PC-3 (cell line): ENCODE data around the gene YIF1A. TPM values are rescaled to one million over a fixed set of nuclear protein-coding genes. Genes with fewer than 3 reads are reported as not detected.

Experiments
- ATAC-seq: fragments of 200-7000 bp; cut with Tn5 transposase; 2 replicates; pipeline ENCODE4 v1.9.1; 2020; ENCODE audit warnings: mild to moderate bottlenecking, moderate library complexity
- BruUV-seq: library from RNA; stranded (reverse); fragments of 400-500 nt; replicated peaks from 2 replicates; lab custom pipeline; 2021; lab: Mats Ljungman, UMichigan
- CTCF ChIA-PET: fragments of 300-600 bp; sonication (Branson Sonifier 250); formaldehyde crosslinking; loops from one replicate; lab custom pipeline; 2022; ENCODE audit warnings: antibody characterized with exemption; lab: Charles Lee
- POLR2A ChIA-PET: fragments of 300-600 bp; sonication (Branson Sonifier 250); formaldehyde crosslinking; loops from one replicate; lab custom pipeline; 2022; ENCODE audit warnings: antibody characterized with exemption; ENCODE audit not compliant: unreplicated experiment; lab: Charles Lee
- DNase-seq: peaks from one replicate; pipeline ENCODE4 v3.0.0-alpha.2; 2015
- H2AFZ ChIP-seq: fragments of 300-600 bp; sonication (generic); 2 replicates; pipeline ENCODE4 v1.6.0; 2016; ENCODE audit warnings: antibody characterized with exemption, low read length
- H3F3A ChIP-seq: fragments of 300-600 bp; sonication (generic); one replicate; pipeline ENCODE4 v1.6.0; 2017; ENCODE audit warnings: antibody characterized with exemption, low read length, control low read depth, mild to moderate bottlenecking; ENCODE audit not compliant: unreplicated experiment
- H3K27ac ChIP-seq: fragments of 300-600 bp; sonication (generic); 2 replicates; pipeline ENCODE4 v1.5.1; 2016; ENCODE audit warnings: mild to moderate bottlenecking, low read length
- H3K27me3 ChIP-seq: fragments of 300-600 bp; sonication (generic); 2 replicates; pipeline ENCODE4 v1.6.1; 2016; ENCODE audit warnings: low read length, mixed read lengths
- H3K36me3 ChIP-seq: fragments of 300-600 bp; sonication (generic); 2 replicates; pipeline ENCODE4 v1.6.1; 2016; ENCODE audit warnings: low read depth, mixed run types, low read length, mixed read lengths
- H3K4me1 ChIP-seq: fragments of 300-600 bp; sonication (generic); 2 replicates; pipeline ENCODE4 v1.5.1; 2016; ENCODE audit warnings: low read length; ENCODE audit not compliant: insufficient read depth
- H3K4me2 ChIP-seq: fragments of 300-600 bp; sonication (generic); 2 replicates; pipeline ENCODE4 v1.6.0; 2016; ENCODE audit warnings: low read length
- H3K4me3 ChIP-seq: fragments of 300-600 bp; sonication (generic); 2 replicates; pipeline ENCODE4 v1.5.1; 2016; ENCODE audit warnings: mild to moderate bottlenecking, low read length, mixed read lengths
- H3K79me2 ChIP-seq: fragments of 300-600 bp; sonication (generic); 2 replicates; pipeline ENCODE4 v1.6.1; 2017; ENCODE audit warnings: low read length, mixed read lengths
- H3K9ac ChIP-seq: fragments of 300-600 bp; sonication (generic); 2 replicates; pipeline ENCODE4 v1.6.0; 2016; ENCODE audit warnings: mild to moderate bottlenecking, low read length
- H3K9me2 ChIP-seq: fragments of 300-600 bp; sonication (generic); replicated peaks from 2 replicates; pipeline ENCODE4 v1.6.1; 2016; ENCODE audit warnings: mixed run types, low read length, mixed read lengths
- H3K9me3 ChIP-seq: fragments of 300-600 bp; sonication (generic); 2 replicates; pipeline ENCODE4 v1.6.1; 2016; ENCODE audit warnings: low read length, mixed read lengths
- H4K20me1 ChIP-seq: fragments of 300-600 bp; sonication (generic); 2 replicates; pipeline ENCODE4 v1.6.1; 2016; ENCODE audit warnings: low read length, mixed read lengths
- CTCF ChIP-seq: fragments of 300-600 bp; sonication (generic); conservative IDR thresholded peaks from 2 replicates; pipeline ENCODE4 v1.5.1; 2017; ENCODE audit warnings: antibody characterized with exemption, low read depth, mild to moderate bottlenecking, low read length
- EZH2 ChIP-seq: fragments of 300-600 bp; sonication (generic); IDR thresholded peaks from one replicate; pipeline ENCODE4 v1.6.1; 2017; ENCODE audit warnings: antibody characterized with exemption, mild to moderate bottlenecking, low read length; ENCODE audit not compliant: unreplicated experiment
- EZH2phosphoT487 ChIP-seq: fragments of 300-600 bp; sonication (generic); IDR thresholded peaks from 2 replicates; pipeline ENCODE4 v1.6.1; 2018; ENCODE audit warnings: mild to moderate bottlenecking, antibody characterized with exemption, low read length, borderline replicate concordance
- intact Hi-C: fragments of 100-400 bp; cut with micrococcal nuclease; formaldehyde crosslinking; loops from 2 replicates; pipeline ENCODE4 v1.9.0; 2023
- total RNA-seq: library from RNA; depleted of rRNA; stranded (reverse); fragments of >200 nt; gene quantifications from 2 replicates; pipeline ENCODE4 v1.2.3, GENCODE V29; 2014

The YIF1A gene
- total RNA-seq, 1 experiment from 2014 or later, result 236 TPM

- no peak overlapping the region for H2AFZ ChIP-seq
- no peak overlapping the region for H3K27ac ChIP-seq
These were observed 28.4 kb upstream of the YIF1A start for GRCh38 chr11:66317322-66317722.

GRCh38 chr11:66316849-66317251 is 27.9 kb upstream of the YIF1A start, which contains the start of gene CD248:
TSS of gene CD248 (minus strand) at chr11:66317044. CDS start at chr11:66317027, 17 bp downstream.
- CTCF ChIA-PET, result no interaction called here
- no peak within 1 kb of the TSS for H3K4me2 ChIP-seq
- peaks cover 5% of the 10 kb centered on the region for H3K4me1 ChIP-seq
- DNase-seq (no peak), ATAC-seq (no peak)
- H3K27me3 ChIP-seq, result no peaks in the 10 kb centered on the region
- no peaks in the 10 kb centered on the region for H3K36me3 ChIP-seq
- no TSS peak for BruUV-seq
- intact Hi-C loops, result no loop called here
- no peak within 1 kb of the TSS for H3K4me3 ChIP-seq
- H3K9me3 ChIP-seq, result no peaks in the 10 kb centered on the region
- no peak for TF ChIP-seq EZH2
- TF ChIP-seq EZH2phosphoT487, result no peak
- TF ChIP-seq CTCF, result no peak
- H3K9me2 ChIP-seq, result no peaks in the 10 kb centered on the region
- H2AFZ ChIP-seq, result no peak within 1 kb of the TSS
- no peaks in the 10 kb centered on the region for H3K79me2 ChIP-seq
- H3F3A ChIP-seq, result no peaks in the 10 kb centered on the region
- no peaks in the 10 kb centered on the region for H4K20me1 ChIP-seq
- H3K9ac ChIP-seq, result no peak within 1 kb of the TSS
- POLR2A ChIA-PET, result no interaction called here
- H3K27ac ChIP-seq, result no peak within 1 kb of the TSS

More at GRCh38 chr11:66317322-66317722, 28.4 kb upstream of the YIF1A start:
- BruUV-seq, result no TSS peak
- H3K9ac ChIP-seq, result no peak overlapping the region
- H3K9me3 ChIP-seq, result no peaks in the 10 kb centered on the region
- H3K4me1 ChIP-seq, result peaks cover 5% of the 10 kb centered on the region
- H3K79me2 ChIP-seq, result no peaks in the 10 kb centered on the region
- H3K9me2 ChIP-seq, result no peaks in the 10 kb centered on the region
- intact Hi-C loops, result no loop called here
- no peak for DNase-seq
- no peaks in the 10 kb centered on the region for H3K36me3 ChIP-seq
- CTCF ChIA-PET, result interaction anchor here (0.6 kb wide), 2 partner anchors 15 to 255 kb away, joined by 4 to 11 read pairs; no protein-coding TSS in a partner anchor
- H4K20me1 ChIP-seq, result no peaks in the 10 kb centered on the region
- no peak overlapping the region for H3K4me3 ChIP-seq
- no peaks in the 10 kb centered on the region for H3F3A ChIP-seq
- H3K4me2 ChIP-seq, result no peak overlapping the region
- POLR2A ChIA-PET, result no interaction called here
- TF ChIP-seq CTCF (no peak), EZH2 (no peak), EZH2phosphoT487 (no peak)
- H3K27me3 ChIP-seq, result no peaks in the 10 kb centered on the region
- no peak for ATAC-seq

GRCh38 chr11:66315921-66316811 is 27.2 kb upstream of the YIF1A start:
- no peaks in the 10 kb centered on the region for H3K9me2 ChIP-seq
- no peak overlapping the region for H2AFZ ChIP-seq
- intact Hi-C loops, result no loop called here
- TF ChIP-seq EZH2phosphoT487, result no peak
- no peak for TF ChIP-seq CTCF
- no peak for TF ChIP-seq EZH2
- H3K79me2 ChIP-seq, result no peaks in the 10 kb centered on the region
- CTCF ChIA-PET, result no interaction called here
- no peak overlapping the region for H3K9ac ChIP-seq
- no peak overlapping the region for H3K4me3 ChIP-seq
- H3K4me2 ChIP-seq, result no peak overlapping the region
- H3K36me3 ChIP-seq, result no peaks in the 10 kb centered on the region
- no TSS peak for BruUV-seq
- H3K9me3 ChIP-seq, result no peaks in the 10 kb centered on the region
- no peaks in the 10 kb centered on the region for H3F3A ChIP-seq
- no peak overlapping the region for H3K27ac ChIP-seq
- no peaks in the 10 kb centered on the region for H4K20me1 ChIP-seq
- DNase-seq (no peak), ATAC-seq (no peak)
- peaks cover 5% of the 10 kb centered on the region for H3K4me1 ChIP-seq
- H3K27me3 ChIP-seq, result no peaks in the 10 kb centered on the region
- POLR2A ChIA-PET, result no interaction called here
